Esophagus squamous epithelium (tissue), 5 donors: ENCODE measurements around the gene ASB2. TPM values are rescaled to one million over a fixed set of nuclear protein-coding genes. Genes with fewer than 3 reads are reported as not detected.

Experiments used
- DNase-seq: peaks from one replicate; lab custom pipeline; 2025; lab: John Stamatoyannopoulos, UW
- H3K27ac ChIP-seq, 4 donors: fragments of 200-600 bp; sonication (generic); one replicate each; pipeline ENCODE4 v1.5.1; 2016 to 2019; ENCODE audit warnings: mild to moderate bottlenecking in 1 of 4
- H3K27me3 ChIP-seq, 4 donors: fragments of 200-600 bp; sonication (generic); 1 replicate in 3 of 4; 2 replicates in 1 of 4; pipeline versions ENCODE4 v1.5.1 to v1.6.0; 2017 to 2021; ENCODE audit warnings: antibody characterized with exemption in 1 of 4
- H3K36me3 ChIP-seq, 3 donors: fragments of 200-600 bp; sonication (generic); one replicate each; pipeline ENCODE4 v1.5.1; 2016 to 2019
- H3K4me1 ChIP-seq, 3 donors: fragments of 200-600 bp; sonication (generic); one replicate each; pipeline ENCODE4 v1.5.1; 2017 to 2019
- H3K4me3 ChIP-seq, 4 donors: fragments of 200-600 bp; sonication (generic); 1 replicate in 3 of 4; 2 replicates in 1 of 4; pipeline ENCODE4 v1.5.1; 2016 to 2019; ENCODE audit warnings: mild to moderate bottlenecking in 2 of 4, moderate library complexity in 1 of 4
- H3K9me3 ChIP-seq, 3 donors: fragments of 200-600 bp; sonication (generic); one replicate each; pipeline ENCODE4 v1.5.1; 2016 to 2019
- CTCF ChIP-seq, 6 experiments: fragments of 450-650 bp in 4 of 6; fragments of 200-600 bp in 2 of 6; sonication (generic) in 2 of 6; IDR thresholded peaks; one replicate each; pipeline ENCODE4 v1.5.1; 2016 to 2019; ENCODE audit warnings: antibody characterized with exemption in 6 of 6, mild to moderate bottlenecking in 4 of 6, moderate library complexity in 4 of 6
- POLR2A ChIP-seq, 4 donors: fragments of 450-650 bp; IDR thresholded peaks; one replicate each; pipeline ENCODE4 v1.6.1; 2017; ENCODE audit warnings: antibody characterized with exemption in 4 of 4, mild to moderate bottlenecking in 4 of 4, moderate library complexity in 3 of 4
- WGBS, 2 donors: methylation state at CpG; one replicate each; pipeline ENCODE4 v1.1.5; 2018; 5-methylcytosine and 5-hydroxymethylcytosine counted together
- intact Hi-C: fragments of 100-400 bp; cut with DNase I; formaldehyde crosslinking; loops from one replicate; pipeline ENCODE4 v1.15.0; 2022
- total RNA-seq, 4 donors: library from RNA; depleted of rRNA; stranded (reverse); fragments of >200 nt; gene quantifications; one replicate each; pipeline ENCODE4 v1.1.0, GENCODE V29; 2016
- donor health status: DM: yes; HTN: yes; CAD: no.

Gene ASB2
- total RNA-seq, 4 donors from 2014 or later = 0.83 to 8.8 (median 3.7) TPM

GRCh38 chr14:93946541-93947090 is 29.8 kb downstream of the ASB2 start:
- no peak for DNase-seq
- intact Hi-C loops = no loop called here
- Histone ChIP-seq H3K27me3 (no peaks in the 10 kb centered on the region), H3K4me3 (no peak overlapping the region), H3K36me3 (no peaks in the 10 kb centered on the region), H3K9me3 (no peaks in the 10 kb centered on the region), H3K4me1 (peaks cover 0 to 48% (median 23%) of the 10 kb centered on the region in 3 donors), H3K27ac (peak overlapping the region in 3 of 4 donors; percentile 9 to 72 (median 64))
- no peak for TF ChIP-seq CTCF (IDR thresholded peaks at IDR 0.05)
- no peak for TF ChIP-seq POLR2A (IDR thresholded peaks at IDR 0.05)
- WGBS, 2 donors = 40 to 42% methylated on average over 7 of the region's 7 CpGs

GRCh38 chr14:93946104-93946503 is 30.3 kb downstream of the ASB2 start:
- Histone ChIP-seq H3K27ac (peak overlapping the region in 3 of 4 donors; percentile 9 to 72 (median 64)), H3K36me3 (no peaks in the 10 kb centered on the region), H3K27me3 (no peaks in the 10 kb centered on the region), H3K9me3 (no peaks in the 10 kb centered on the region), H3K4me1 (peaks cover 0 to 48% (median 28%) of the 10 kb centered on the region in 3 donors), H3K4me3 (no peak overlapping the region)
- 30 to 47% methylated on average over 6 of the region's 6 CpGs for WGBS, 2 donors
- no peak for DNase-seq
- intact Hi-C loops = no loop called here
- TF ChIP-seq POLR2A (IDR thresholded peaks at IDR 0.05) (no peak), CTCF (IDR thresholded peaks at IDR 0.05) (no peak)

- Histone ChIP-seq H3K4me1 (peaks cover 0 to 51% (median 29%) of the 10 kb centered on the region in 3 donors), H3K36me3 (no peaks in the 10 kb centered on the region), H3K4me3 (no peak overlapping the region), H3K27ac (peak overlapping the region in 3 of 4 donors; percentile 27 to 68 (median 64)), H3K9me3 (no peaks in the 10 kb centered on the region), H3K27me3 (no peaks in the 10 kb centered on the region)
- no peak for DNase-seq
- no peak for TF ChIP-seq POLR2A (IDR thresholded peaks at IDR 0.05)
- no peak for TF ChIP-seq CTCF (IDR thresholded peaks at IDR 0.05)
- 73 to 86% methylated on average over 5 of the region's 5 CpGs for WGBS, 2 donors
- intact Hi-C loops = no loop called here
These were observed 31.3 kb downstream of the ASB2 start for GRCh38 chr14:93945070-93945399.

- DNase-seq = no peak
- 84 to 95% methylated on average over 12 to 14 of the region's 16 CpGs for WGBS, 2 donors
- Histone ChIP-seq H3K36me3 (no peaks in the 10 kb centered on the region), H3K9me3 (no peaks in the 10 kb centered on the region), H3K4me1 (peaks cover under 1 to 57% (median 32%) of the 10 kb centered on the region in 3 donors), H3K27me3 (peaks cover 0 to 1% (median 0%) of the 10 kb centered on the region in 4 donors), H3K27ac (peak overlapping the region in 3 of 4 donors; percentile 27 to 68 (median 64)), H3K4me3 (no peak overlapping the region)
- TF ChIP-seq POLR2A (IDR thresholded peaks at IDR 0.05) (no peak), CTCF (IDR thresholded peaks at IDR 0.05) (no peak)
- intact Hi-C loops = no loop called here
These were observed 31.9 kb downstream of the ASB2 start for GRCh38 chr14:93944348-93945069.

- peaks cover 6 to 62% (median 37%) of the 10 kb centered on the region in 3 donors for H3K4me1 ChIP-seq
- 83 to 94% methylated on average over 8 to 9 of the region's 9 CpGs for WGBS, 2 donors
- TF ChIP-seq POLR2A (IDR thresholded peaks at IDR 0.05) (no peak), CTCF (IDR thresholded peaks at IDR 0.05) (no peak)
- no peaks in the 10 kb centered on the region for H3K36me3 ChIP-seq
- peak overlapping the region in 2 of 4 donors; percentile 64 to 68 for H3K27ac ChIP-seq
- H3K27me3 ChIP-seq = peaks cover 0 to 7% (median 0%) of the 10 kb centered on the region in 4 donors
- no peaks in the 10 kb centered on the region for H3K9me3 ChIP-seq
- no peak for DNase-seq
- intact Hi-C loops = no loop called here
- no peak overlapping the region for H3K4me3 ChIP-seq
These were observed 32.4 kb downstream of the ASB2 start for GRCh38 chr14:93943930-93944329.
